HG03103 (cell line): ENCODE data around the gene ACTN4.

Experiments
- ATAC-seq: cut with Tn5 transposase; IDR thresholded peaks from one replicate; pipeline ENCODE4 v1.9.1; 2021; ENCODE audit warnings: low read depth; ENCODE audit not compliant: unreplicated experiment

ACTN4 gene

DNA sequence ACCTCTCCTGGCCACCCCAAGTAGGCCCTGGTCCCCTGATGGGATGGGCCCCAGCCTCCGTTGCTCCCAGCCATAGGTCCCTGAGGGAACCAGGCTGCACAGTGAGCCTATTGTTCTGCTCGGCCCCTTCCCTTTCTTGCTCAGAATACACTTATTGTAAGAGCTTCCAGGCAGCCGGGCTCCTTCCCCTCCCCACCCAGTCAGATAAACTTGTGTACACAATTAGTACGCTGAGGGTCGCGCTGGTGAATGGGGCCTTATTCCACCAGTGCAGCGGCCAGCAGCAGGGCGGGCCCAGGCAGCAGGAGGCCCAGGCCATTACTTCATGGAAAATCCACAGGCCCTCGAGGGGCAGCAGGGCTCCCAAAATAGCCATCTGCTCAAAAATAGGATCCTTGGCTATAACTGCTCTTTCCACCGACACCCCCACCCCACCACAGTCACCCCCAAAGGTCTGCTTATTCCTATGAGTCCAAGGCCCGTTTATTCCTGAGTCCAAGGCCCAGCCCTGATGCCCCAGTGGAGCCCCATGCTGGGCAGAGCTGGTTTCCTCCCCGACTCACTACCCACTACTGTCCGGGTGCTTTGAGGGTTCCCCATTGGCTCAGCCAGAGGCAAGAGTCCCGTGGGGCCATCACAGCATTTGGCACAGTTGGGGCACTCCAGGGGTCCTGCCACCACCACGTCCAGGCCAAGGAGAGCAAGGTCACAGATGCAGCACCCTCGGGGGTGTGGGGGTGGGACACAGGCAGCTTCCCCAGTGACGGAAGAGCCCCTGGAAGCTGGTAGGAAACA lies 74.7 kb downstream of the ACTN4 start:
- no peak for ATAC-seq

DNA sequence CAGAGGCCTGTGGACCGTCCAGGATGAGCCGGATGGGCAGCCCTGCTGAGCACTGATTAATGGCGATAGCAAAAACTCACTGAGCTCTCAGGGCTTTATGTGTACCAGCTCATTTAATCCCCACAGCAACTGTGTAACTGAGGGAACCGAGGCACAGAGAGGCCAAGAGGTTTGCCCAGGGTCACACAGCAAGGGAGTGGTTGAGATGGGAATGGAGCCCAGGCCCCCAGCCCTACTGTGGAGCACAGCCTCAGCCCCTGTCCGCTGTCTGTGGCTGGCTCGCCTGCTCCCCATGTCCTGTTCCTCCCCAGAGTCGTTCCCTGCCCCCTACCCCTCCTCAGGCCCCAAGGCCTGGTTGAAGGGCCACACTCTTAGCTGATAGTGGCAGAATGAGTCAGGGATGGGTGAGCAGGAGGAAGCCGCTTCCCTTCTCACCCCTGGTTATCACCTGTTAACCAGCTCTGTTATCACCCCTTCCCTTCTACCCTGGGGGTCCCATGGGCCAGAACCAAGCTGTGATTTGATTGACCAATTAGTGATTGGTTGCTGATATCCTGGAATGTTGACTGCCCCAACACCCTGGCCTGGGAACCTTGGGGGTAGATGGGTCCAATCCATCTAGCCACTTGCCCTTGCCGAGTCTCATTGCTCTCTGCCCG lies 75.6 kb downstream of the ACTN4 start:
- no peak for ATAC-seq

DNA sequence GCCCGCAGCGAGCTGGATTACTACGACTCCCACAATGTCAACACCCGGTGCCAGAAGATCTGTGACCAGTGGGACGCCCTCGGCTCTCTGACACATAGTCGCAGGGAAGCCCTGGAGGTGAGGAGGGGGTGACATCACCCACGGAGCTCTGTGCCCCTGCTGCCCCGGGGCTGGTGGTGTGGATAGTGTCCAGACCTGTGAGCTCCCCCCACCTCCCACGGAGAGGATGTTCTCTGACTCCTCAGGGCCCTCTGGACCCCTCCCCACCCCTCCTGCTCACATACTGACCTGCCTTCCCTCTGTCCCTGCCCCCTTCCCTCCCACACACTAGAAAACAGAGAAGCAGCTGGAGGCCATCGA lies 76.1 kb downstream of the ACTN4 start:
- ATAC-seq: no peak

DNA sequence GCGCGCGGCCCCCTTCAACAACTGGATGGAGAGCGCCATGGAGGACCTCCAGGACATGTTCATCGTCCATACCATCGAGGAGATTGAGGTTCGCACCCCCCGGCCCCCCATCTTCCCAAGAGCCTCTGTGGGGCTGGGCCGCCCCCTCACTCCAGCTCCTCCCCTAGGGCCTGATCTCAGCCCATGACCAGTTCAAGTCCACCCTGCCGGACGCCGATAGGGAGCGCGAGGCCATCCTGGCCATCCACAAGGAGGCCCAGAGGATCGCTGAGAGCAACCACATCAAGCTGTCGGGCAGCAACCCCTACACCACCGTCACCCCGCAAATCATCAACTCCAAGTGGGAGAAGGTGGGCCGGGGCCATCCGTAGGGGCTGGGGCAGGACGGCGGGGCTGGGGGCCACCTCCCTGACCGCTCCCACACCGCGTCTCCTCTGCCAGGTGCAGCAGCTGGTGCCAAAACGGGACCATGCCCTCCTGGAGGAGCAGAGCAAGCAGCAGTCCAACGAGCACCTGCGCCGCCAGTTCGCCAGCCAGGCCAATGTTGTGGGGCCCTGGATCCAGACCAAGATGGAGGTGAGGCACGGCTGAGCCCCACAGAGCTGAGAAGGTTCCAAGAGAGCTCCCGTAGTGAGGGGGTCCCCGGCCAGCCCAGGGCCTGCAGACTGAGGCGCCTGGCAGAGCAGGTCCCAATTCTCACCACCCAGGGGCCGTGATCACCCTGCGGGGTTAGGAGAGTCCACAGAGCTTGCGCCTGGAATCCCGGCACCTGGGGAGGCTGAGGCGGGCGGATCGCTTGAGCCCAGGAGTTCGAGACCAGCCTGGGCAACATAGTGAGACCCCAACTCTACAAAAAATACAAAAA lies 76.8 kb downstream of the ACTN4 start:
- ATAC-seq: no peak

DNA sequence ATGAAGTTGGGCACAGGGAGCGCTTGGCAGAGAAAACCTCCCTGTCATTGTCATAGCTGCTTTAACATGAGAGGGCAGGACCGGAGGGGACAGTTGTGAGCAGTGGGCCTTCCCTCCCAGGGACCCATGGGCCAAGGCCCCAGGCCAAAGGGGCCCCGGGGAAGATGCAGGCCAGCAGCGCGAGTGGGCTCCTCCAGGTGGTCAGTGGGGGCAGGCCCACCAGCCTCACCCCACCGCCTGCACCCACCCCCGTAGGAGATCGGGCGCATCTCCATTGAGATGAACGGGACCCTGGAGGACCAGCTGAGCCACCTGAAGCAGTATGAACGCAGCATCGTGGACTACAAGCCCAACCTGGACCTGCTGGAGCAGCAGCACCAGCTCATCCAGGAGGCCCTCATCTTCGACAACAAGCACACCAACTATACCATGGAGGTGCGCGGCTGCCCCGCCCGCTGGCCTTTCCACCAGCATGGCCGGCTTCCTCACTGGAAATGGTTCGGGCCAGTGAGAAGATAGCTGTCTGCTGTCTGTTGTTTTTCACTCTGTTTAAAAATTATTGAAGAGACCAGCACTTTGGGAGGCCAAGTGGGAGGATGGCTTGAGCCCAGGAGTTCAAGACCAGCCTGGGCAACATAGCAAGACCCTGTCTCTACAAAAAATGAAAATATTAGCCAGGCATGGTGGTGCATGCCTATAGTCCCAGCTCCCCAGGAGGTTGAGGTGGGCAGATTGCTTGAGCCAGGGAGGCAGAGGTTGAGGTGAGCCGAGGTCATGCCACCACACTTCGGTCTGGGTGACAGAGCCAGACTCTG lies 78.2 kb downstream of the ACTN4 start:
- ATAC-seq: no peak

DNA sequence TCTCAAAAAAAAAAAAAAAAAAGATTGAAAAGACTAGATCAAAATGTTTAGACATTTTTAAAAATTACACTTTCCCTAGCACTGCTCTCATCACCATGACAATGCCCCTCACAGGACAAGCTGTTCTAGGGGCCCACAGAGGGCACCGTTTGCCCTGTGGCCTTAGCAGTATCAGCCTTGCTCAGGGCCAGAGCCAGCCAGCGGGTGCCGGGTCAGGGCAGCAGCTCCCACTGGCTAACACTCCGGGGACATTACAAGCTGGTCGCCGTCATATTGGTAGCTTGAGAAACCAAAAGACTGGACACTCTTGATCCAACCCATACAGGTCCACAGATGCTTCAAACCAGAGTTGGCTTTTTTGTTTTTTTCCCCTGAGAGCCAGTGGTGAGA lies 78.8 kb downstream of the ACTN4 start:
- no peak for ATAC-seq

DNA sequence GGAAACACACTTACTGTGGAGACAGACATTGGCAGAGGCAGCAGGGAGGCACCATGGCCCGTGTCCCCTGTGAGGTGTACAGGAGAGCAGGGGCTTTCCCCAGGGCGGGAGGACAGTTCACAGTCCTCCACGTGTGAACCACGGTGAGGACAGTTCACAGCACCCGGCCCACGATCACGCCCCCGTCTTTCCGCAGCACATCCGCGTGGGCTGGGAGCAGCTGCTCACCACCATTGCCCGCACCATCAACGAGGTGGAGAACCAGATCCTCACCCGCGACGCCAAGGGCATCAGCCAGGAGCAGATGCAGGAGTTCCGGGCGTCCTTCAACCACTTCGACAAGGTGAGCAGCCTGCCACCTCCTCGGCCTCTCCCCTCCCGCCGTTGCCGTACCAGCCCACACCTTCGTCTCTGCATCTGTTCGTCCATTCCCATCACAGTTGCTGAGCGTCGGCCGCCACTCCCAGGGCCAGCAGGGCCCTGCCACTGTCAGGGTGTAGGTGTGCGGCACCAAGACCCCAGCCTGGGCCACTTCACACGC lies 79.4 kb downstream of the ACTN4 start:
- no peak for ATAC-seq

DNA sequence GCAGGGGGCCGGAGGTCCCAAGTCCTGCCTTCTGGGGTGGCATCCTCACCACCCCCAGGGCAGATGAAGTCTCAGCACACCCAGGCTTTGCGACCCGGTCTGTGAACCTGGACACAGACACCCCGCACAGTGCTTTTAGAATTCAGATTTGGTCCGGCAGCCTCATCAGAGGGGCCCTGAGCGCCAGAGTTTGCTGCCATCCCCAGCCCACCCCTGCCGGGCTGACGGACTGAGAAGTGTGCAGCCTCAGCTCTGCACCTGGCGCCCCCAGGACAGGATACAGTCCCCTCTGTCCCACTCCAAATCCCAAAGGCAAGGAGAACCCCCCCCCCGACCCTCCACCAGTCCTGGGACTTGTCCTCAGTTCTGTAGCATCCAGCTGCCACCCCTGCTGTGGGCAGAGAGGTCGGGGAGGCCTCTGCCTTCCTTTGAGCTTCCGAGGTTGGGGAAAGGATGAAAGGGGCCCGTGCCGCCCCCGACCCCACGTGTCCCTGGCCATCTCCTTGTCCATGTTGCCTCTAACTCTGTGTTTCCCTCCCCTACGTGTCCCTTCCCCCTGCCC lies 79.9 kb downstream of the ACTN4 start:
- no peak for ATAC-seq

DNA sequence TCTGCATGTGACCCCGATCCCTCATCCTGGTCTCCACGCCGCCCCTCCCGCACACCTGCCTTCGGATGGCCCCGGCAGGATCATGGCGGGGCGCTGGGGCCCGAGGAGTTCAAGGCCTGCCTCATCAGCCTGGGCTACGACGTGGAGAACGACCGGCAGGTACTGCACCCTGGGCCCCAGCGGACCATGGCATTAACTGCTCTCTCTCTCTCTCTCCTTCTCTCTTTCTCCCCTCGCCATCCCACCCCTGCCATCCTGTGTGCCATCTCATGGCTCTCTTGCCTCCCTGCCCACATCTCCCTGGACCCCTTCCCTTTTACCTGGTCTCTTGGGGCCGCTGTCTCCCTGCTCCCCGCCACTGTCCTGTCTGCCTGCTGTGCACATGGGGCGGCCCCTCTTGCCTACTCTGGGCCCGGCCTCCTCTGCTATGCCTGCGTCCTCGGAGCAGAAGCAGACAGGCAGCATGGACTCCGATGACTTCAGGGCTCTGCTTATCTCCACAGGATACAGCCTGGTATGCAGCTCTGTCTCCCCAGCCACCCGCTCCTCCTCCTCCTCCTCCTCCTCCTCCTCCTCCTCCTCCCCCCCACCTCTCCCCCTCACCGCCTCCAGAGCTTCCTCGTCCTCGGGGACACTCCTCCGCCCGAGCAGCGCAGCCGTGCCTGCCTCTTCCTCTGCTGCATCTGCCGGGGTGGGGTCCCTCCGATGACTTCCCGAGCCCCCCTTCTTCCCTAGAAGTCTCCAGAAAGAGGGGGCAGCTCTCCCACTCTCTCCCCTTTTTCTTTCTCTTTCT lies 80.6 kb downstream of the ACTN4 start:
- no peak for ATAC-seq

DNA sequence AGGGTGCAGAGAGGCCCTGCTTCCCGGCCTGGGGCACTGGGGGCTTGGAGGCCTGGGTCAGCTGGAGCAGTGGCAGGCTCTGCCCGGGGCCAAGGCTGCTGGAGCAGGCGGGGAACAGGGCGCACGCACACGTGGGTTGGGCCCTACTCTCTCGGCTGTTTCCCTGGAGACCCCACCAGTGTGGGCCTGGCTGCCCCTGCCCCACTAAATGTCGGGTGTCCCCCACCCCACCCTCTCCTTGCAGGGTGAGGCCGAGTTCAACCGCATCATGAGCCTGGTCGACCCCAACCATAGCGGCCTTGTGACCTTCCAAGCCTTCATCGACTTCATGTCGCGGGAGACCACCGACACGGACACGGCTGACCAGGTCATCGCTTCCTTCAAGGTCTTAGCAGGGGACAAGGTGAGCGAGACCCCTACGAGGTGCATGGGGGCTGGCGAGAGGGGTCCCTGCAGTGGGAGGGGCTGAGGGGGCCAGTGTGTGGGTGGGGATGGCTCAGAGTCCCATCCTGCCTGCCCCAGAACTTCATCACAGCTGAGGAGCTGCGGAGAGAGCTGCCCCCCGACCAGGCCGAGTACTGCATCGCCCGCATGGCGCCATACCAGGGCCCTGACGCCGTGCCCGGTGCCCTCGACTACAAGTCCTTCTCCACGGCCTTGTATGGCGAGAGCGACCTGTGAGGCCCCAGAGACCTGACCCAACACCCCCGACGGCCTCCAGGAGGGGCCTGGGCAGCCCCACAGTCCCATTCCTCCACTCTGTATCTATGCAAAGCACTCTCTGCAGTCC lies 81.5 kb downstream of the ACTN4 start:
- no peak for ATAC-seq

DNA sequence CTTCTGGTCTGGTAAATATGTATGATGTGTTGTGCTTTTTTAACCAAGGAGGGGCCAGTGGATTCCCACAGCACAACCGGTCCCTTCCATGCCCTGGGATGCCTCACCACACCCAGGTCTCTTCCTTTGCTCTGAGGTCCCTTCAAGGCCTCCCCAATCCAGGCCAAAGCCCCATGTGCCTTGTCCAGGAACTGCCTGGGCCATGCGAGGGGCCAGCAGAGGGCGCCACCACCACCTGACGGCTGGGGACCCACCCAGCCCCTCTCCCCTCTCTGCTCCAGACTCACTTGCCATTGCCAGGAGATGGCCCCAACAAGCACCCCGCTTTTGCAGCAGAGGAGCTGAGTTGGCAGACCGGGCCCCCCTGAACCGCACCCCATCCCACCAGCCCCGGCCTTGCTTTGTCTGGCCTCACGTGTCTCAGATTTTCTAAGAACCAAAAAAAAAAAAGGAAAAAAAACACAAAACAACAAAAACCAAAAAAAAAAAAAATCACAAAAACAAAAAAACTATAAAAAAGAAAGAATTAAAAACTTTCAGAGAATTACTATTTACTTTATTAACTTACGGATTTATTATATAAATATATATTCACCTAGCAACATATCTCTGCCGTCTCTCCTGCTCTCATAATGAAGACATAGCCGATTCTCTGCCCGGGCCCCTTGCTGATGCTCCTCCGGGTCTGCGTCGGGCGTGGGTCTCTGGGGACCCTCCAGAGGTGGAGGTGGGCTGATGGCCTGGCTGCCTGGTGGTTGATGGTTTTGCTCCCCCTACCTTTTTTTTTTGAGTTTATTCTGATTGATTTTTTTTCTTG lies 82.4 kb downstream of the ACTN4 start:
- ATAC-seq: no peak

DNA sequence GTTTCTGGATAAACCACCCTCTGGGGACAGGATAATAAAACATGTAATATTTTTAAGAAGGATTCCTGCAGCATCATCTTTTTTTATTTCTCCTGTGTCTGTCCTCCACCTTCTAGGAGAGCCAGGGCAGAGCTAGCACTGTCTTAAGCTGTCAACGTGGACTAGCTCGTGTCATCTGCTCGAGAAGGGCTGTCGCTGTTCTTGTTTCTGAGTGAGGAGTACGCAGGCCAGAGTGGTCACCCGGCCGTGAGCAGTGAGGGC lies 83.0 kb downstream of the ACTN4 start:
- ATAC-seq: no peak

DNA sequence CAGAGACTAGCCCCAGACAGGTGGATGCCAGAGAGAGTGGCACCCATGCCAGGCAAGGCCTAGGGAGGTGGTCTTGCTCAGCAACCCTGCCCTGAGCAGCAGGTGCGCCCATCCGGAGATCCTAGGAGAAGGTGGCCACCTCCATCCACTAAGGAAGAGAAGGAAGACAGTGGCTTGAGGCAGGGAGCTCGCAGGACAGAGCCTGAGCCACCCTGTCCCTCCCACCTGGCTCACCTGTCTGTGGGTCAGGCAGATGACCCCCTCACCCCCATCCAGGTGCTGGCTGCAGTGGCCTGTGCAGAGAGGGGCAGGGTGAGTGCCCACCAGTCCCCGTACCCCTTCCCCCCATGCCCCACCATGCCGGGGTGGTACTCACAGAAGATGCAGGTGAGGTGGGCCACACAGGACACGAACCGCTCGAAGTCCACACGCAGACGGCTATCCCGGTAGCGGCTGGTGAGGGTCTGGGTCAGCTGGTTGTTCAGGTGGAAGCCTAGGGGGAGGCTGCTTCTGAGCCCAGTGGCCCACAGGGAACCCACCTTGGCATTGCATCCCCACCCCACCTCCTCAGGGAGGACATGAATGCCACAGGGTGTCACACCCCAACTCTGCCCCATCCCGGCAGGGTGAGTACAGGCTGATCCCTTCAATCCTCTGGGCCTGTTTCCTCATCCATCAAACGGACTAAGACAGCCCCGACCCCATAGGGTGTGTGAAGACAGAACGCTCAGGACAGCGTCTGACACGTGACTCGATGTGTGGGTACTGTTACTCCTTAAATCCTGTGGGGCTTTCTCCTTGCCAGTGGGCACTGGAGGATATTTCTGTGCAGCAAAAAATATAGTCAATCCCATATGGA lies 83.5 kb downstream of the ACTN4 start:
- ATAC-seq: no peak

DNA sequence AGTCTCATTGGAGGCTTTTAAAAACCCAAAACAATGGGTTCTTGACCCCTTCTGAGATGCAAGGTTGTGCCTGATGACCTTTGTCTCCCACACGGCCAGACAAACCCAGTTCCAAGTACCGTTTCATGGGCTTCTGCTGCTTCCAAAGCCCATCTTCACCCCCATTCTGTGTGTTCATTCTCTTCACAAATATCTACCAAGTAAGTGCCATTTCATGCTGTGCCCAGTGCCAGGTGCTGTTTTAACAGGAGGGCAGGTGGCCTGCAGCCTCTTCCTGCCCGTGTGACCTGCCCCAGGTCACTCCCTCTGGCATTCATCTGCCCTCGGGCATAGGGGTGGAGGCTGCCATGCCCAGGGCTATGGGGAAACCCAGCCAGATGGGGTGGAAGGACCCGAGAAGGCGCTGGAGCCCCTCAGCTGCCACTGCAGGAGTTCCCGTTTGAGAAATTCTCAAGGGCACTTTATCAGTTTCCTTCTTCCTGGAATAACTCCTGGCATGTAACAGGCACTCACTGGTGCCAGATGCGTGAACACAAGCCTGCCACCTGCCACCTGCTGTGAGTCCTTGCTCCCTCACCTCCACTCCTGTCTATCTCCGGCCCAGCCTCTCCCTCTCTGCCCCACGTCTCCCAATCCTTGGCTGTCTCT lies 84.3 kb downstream of the ACTN4 start:
- ATAC-seq: no peak

DNA sequence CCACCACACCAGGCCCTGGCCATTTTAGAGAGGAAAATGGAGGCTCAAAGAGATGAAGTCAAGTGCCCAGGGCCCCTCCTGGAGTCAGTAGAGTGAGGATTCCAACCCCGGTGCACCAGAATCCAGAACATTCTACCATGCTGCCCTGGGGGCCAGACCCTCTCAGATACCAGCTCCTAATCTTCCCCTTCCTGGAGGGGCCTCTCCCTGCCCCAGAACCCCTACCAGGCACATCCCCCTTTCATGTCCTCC lies 85.7 kb downstream of the ACTN4 start:
- no peak for ATAC-seq

DNA sequence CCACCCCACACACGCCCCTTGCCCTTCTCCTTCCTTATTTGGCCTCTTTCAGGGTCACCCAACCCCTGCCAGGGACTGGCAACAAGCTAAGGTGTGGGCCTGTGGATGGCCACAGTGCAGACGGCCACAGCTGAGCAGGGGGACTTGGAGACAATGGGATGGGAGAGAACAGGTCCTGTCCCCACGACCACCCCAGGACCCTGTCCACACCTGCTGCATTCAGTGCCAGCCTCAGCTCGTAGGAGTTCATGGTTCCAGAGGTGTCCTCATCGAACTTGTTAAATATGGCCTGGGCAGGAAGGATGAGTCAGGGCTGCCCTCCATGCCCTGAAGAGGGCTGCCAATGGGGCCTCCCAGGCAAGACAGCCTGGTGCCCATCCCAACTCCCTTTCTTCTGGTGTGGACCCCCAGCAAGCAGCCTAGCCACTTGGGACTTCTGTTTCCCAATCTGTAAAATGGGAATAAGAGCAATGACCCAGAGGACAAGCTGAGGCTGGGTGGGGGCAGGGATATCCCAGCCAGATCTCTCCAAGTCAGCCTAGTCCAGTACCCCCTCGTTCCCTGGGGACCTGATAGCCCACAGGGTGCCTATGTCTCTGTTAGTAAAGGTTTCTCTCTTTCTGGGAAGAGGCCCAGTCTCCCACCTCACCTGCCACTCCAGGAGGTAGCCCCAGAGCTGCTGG lies 86.2 kb downstream of the ACTN4 start:
- no peak for ATAC-seq

DNA sequence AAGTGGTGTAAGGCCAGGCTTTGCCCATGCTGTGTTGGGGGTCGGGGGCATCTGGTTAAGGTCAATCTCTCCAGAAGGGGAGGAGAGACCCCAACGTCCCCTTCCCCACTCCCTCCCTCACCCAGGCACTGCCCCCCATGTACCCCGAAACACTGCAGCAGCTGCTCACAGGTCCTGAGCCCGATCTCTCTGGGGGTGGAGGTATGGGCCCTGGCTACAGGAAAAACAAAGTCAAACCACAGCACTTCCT lies 86.7 kb downstream of the ACTN4 start:
- ATAC-seq: no peak
